Activated CD4-positive, alpha-beta T cell treated with anti-CD3 and anti-CD28 coated beads, Interleukin-2, amount 50 U/mL, for 16 hours (primary cell): ENCODE measurements around the gene OPRL1.

Experiments used
- DNase-seq: peaks from one replicate; pipeline ENCODE4 v3.0.0-alpha.2; 2020

The OPRL1 gene

DNA sequence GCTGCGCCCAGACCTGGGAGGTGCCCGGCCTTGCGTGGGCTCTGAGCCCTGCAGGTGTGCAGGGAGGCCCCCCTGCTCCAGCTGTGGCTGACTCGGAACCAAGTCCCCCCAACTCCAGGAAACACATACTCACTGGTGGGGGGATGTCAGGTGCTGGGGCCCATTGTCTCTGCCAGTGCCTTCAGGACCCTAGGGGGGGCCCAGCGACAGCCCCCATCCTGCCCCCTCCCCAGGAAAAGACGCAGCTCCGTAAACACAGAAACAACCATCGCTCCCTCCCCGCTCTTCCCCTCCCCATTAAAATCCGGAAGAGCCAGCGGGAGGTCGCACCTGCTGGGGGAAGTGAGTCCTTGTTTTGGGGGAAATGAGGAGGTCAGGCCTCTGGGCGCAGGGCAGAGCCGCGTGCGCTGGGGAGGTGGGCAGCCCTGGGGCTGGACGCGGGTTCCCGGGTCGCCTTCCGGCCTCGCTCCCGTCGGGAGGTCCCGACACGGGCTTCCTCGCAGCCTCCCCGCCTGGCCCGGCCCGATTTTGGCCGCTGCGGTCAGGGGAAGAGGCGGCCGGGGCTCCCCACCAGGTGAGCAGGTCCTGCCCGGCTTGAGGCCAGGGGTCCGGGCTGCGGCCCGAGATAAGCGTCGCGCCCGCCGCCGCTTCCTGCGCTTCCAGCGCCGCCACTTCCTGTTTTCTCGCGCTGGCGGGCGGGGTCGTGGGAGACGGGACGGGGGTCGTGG, 37.7 kb upstream of the OPRL1 start:
- DNase-seq = no peak

DNA sequence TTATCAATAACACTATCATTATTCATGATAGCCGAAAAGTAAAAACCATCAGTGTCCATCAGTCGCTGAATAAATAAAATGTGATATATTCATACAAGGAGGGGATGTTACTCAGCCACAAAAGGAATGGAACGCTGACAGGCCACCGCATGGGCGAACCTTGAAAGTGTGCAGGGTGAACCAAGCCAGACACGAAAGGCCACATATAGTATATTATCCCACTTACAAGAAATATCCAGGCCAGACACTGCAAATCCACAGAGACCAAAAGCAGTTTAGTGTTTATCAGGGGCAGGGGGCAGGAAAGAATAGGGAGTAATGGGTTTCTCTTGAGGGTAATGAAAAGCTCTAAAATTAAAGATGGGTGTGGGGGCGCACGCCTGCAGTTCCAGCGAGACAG, 36.1 kb upstream of the OPRL1 start:
- no peak for DNase-seq

DNA sequence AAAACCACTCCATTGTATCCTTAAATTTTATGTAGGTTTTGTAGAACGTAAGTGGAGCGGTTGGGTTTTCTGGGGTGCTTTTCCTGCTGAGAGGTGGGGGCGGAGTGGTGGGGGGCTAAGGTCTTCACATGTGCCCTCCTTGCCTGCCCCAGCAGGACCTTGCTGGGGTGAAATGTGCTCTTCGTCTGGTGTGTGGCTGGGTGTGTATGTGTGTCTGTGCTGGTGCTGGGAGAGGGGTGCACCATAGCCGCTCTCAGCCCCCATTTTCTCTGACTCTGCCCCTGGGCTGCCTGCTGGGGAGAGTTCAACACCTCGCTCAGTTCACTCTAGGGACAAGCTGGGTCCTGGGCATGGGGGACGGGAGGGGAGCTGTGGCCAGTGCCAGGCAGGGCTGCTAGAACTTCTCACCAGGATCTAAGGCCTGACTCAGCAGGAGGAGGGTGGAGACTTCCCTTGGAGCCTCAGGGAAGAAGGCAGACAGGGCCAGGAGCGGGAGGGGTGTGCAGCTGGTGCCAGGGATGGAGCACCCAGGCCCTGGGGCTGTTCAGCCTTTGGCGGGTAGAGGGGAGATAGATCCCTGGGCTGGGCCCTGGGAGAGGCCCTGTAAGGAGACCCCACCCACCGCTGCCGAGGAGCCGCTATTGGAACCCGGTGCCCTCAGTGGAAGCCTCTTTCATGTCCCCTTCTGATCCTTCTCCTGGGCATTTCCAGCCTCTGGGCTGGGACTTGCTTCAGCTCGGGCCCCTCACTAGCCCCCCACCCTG, 35.2 kb upstream of the OPRL1 start:
- no peak for DNase-seq

DNA sequence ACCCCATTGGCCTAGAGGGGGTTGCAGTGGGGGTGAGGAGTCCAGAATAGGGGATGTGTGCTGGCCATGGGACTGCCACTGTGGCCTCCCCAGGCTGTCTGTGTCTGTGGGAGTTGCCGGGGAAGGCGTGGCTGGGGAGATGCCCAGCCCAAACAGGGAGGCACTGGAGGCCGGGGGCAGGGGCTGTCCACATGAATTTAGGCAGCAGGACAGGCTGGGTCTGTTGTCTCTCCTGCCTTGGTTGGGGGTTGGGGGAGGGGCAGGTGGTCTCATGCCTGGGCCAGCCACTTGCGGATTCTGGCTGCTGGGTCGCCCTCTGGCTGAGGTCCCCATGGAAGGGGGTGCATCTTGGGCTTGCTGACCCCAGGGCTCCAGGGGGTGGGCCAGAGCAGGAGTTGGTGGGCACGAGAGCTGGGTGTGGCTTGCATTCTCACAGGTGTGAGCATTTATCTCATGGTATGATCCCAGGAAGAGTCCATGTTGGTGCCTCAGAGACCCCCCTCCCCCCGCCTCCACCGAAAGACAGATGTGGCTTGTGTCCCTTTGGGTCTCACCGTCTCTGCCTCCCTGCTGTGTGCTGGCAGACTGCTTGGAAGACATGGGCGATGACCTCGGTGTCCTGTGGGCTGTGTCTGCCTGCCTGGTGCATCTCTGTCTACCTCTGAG, 34.4 kb upstream of the OPRL1 start:
- no peak for DNase-seq

DNA sequence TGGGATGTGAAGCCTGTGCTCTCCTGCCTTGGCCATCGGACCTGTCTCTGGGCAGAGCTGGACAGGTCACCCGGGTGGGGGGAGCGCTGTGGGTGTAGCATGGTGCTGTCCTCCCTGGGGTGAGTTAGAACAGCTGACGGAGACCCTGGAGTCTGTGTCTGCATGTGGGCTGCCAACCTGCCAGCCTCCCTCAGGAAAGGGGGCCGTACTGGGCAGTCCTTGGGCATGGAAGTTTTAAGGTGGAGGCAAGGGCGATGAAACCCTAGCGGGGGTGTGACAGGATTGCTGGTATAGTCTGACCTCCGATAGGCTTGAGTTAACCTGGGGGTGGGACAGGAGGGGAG, 32.9 kb upstream of the OPRL1 start:
- no peak for DNase-seq

DNA sequence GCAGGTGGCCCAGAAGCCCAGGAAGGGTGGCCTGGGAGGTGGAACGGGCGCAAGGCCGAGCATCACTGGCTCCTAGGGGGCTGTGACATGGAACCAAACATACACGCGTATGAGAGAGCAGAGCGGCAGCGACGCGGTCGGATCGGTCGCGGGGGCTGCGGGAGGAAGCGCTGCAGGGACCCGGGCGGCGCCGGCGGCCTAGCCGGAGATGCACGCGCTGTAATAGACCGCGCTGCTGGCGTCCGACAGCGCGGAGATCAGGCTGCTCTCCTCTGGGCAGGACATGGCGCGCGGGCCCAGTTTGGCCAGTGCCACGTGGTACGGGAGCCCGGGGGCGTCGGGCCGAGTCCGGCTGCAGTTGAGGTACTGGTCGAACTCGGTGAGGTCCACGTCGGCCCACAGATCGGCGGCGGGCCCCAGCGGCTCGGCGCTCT, 31.9 kb upstream of the OPRL1 start:
- no peak for DNase-seq

DNA sequence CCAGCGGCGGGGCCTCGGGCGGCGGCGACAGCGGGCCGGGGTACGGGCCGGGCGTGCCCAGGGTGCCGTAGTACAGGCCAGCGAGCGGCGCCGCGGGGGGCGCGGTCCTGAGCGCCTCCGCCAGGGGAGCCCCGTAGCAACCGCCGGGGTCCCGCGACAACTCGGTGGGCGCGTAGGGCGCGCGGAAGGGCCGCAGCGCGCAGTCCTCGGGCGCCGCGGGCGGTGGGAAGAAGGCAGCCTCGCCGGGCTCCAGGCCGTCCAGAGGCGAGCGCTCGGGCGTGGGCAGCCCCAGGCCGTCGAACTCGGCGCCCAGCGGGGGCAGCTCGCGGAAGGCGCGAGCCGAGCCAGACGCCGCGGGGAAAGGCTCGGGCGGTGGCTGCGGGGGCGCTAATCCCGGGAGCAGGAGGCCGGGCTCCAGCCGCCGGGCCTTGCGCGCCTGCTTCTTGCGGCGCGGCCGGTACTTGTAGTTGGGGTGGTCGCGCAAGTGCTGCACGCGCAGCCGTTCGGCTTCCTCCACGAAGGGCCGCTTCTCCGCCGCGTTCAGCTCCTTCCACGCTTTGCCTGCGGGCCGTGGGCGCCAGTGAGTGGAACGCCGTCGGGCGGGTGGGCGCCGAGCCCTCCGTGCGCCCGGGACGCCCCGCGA, 31.4 kb upstream of the OPRL1 start:
- no peak for DNase-seq

DNA sequence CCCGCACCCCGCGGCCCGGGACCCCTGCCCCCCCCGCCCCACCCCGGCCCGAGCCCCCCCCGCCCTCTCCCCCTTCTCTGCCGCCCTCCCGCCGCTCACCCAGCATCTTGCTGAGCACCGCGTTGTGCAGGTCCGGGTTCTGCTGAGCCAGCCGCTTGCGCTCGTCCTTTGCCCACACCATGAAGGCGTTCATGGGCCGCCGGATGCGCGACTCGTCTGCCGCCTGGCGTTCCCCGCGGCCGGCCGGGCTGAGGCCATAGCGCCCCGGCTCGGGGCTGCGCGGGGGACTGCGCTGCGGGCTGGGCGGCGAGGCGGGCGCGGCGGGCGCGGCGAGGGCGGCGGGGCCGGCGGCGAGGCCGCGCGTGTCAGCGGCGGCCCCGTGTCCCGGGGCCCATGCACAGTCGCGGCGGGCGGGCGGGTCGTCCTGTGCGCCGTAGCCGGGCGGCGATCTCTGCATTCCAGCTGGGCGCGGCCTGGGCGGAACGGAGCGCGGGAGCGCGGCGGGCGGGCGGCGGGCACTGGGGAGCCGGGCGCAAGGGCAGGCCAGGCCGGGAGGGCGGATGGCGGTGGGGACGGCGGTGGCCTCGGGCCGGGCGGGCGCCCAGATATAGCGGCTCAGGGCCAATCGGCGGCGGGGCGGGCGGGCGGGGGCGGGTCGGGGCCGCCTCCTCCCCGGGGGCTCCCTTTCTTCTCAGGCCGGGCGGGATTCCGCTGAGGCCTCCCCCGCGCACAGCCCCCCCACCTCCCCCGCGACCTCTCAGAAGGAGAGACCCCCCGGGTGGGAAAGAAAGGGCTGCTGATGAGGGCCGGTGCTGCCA, 30.6 kb upstream of the OPRL1 start, which contains the start of gene SOX18:
SOX18 (minus strand) TSS at position 580 of the 818 bp plus-strand sequence; CDS start at position 457, 123 bp downstream.
- peak; percentile 45 for DNase-seq

DNA sequence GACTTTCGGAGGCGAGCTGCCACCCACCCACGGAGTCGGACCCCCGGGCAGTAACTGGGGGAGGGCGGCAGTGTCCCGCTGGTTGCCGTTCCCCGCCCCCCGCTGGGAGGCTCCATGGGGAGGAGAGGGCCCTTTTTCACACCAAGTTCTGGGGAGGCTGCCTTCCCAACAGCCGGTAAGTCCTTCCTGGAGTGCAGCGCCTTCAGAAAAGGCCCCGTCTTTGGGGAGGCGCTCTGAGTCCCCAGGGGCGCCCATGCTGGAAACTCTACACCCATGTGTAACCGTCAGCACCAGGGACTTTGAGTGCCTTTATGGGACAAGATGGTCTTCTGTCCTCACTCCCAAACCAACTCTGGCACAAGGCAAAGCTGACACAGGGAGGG, 30.0 kb upstream of the OPRL1 start:
- DNase-seq = no peak

DNA sequence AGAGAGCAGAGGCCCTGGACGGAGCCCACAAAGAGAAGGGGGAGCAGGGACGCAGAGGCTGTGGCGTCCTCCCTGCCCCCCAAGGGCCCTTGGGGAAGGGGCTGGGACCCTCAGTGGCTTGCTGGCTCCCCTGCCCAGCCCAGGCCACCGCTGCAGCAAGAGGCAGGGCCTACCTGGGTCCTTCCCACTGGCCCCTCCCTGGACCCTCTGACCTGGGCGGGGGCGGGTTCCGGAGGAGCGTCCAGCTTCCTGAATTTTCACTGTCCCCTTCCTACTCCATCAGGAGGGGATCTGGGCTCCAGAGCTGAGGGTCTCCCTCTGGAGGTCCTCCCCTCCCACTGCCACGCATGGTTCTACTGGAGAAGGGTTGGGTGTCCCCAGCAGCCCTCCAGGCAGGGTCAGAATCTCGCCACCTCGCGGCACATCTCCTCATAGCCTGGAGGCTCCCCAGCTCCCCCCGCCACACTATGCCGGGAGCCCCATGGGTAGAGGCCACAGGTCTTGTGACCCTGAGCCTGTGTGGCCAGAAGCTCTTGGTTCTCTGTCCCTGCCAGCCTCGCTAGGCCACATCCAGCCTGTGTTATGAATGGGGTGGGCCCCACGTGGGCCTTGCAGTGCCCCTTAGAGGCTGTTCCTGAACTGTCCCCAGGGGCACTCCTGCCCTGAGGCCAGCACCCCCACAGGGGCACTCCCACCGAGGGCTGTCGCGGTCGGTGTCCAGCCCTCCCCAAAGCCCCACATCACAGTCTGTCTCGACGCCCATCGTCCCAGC, 29.4 kb upstream of the OPRL1 start:
- no peak for DNase-seq

DNA sequence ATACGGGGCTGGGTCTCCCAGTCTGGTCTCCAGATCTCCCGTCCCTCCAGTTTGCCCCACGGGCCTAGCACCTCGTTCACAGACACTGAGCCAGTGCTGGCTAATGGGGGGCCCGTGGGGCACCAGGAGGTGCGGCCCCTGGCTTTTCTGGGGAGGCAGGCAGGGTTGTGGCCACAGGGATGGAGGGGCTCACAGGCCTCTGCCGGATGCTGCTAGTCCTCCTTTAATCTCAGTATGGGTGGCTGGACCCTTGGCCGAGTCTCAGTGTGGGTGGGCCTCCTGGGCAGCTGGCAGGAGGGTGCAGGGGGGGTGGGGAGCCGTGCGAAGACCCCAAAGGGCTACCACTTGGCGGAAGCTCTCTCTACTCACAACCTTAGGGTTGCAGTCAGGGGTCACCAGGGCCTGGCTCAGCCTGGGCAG, 28.8 kb upstream of the OPRL1 start:
- no peak for DNase-seq

DNA sequence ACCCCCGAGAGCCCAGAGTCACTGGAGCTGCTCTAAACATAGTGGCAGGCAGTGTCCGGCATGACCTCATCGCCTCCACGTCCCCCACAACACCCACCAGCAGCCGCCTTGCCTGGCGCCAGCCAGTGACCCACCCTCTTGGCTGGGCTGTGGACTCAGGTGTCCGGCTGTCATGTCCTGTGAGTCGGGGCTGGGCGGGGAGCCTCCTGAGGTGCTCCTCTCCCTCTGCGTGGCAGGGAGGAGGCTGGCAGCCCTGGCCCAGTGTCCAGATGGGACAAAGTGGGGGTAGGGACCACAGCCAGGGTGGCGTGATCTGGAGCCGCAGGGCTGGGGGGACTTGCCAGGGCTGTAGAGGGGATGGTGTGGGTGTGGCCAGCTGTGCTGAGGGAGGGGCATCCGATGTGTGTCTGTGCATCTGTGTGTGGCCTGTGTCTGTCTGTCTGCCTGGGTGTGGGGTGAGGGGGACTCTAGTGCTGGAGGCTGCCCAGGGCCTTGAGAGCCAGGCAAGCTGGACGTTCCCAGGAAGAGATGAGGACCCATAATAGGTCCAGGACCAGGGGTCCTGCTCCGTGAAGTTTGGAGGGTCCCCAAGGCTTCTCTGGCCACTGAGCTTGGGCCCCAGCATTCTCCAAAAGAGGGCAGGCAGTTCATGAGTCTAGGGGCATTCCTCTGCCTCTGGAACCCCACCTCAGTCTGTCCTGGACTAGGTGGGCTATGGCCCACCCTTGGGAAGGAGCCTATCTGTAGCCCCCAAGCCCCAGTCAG, 28.1 kb upstream of the OPRL1 start:
- DNase-seq = no peak

DNA sequence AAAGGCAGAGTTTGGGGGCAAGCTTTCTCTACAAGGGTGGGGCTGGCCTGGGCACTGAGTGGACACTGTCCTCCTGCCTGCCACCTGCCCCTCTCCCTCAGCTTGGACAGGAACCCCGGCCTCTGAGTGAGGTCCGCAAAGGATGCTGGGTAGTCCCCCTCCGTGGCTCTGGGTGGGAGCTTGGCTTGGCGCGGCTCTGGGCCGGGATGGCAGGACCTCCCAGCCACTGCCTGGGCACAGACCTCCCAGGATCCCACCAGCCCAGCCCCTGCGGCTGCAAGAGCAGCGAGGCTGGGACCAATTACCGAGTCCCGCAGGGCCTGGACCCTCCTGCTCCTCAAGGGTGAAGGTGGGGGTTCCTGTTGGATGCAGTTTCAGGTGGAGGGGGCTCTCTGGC, 27.6 kb upstream of the OPRL1 start:
- no peak for DNase-seq

DNA sequence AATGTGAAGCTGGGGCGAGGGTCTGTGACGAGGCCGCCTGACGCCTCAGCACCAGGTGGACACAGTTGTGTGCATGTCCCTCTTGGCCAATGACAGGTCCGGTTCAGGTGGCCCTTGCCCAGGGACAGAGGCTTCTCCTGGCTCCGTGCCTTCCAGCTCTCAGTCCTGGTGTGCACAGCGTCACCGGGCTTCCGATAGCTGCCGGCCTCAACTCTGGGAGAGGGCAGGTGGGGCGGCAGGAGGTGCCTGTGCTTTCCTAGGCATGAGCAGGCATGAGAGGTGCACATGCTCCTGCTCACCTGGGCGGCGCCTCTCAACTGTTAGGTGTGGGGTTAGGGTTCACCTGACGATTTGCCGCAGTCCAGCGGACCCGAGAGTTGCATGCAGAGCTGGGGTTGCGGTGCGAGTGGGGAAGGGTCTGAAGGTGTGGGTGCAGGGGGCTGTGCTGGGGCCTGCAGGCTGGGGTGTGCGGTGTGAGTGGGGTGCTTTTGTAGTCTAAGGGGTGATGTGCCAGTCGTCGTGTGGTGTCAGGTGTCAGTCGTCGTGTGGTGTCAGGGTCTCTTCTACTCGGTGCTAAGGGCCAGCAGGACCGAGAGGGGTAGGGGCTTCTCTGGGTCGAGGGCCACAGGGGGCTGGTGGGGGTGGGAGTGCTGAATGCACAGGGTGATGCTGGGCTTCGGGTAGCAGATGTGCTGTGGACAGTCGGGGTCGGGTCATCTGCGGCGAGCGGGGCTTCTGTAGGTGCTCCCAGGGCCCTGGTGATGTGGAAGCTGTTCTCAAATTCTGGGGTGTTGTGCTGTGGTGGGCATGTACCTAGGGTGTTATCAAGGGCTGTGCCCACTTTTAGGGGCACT, 26.7 kb upstream of the OPRL1 start:
- no peak for DNase-seq

DNA sequence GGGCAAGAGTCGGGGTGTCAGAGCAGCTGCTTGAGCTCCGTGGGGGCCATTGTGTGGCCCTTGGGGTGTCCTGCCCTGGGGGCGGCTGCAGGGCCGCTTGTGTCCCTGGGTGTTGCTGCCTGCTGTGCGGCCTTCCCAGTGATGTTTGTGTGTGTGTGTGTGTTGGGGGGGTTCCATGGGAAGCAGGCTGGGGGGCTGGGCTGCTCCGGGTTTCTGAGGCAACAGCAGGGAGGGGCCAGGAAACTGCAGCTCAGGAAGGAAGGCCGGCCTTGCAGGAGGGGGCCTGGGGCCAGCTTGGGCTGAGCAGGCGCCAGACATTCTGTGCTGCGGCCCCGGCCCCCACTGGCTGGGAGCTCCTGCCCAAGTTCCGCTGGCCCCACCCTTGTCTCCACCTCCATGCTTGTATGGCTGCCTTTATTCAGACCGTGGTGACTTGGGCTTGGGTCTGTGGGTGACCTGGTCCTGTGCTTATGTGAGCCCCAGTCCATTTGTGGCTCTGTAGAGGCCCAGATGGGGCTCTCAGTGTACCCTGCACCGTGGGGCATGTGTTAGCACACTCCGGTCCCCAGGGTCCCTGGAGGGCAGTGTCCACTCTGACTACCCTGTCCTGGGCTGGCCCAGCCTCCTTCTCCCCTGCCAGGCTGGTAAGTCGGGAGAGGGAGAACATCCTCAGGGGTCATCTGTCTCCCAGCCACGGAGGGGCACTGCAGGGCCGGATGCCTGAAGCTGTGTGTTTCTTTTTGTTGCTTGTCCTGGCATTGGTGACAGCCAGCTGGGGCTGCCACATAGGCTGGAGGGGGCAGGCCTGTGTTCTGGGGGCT, 25.8 kb upstream of the OPRL1 start:
- no peak for DNase-seq

DNA sequence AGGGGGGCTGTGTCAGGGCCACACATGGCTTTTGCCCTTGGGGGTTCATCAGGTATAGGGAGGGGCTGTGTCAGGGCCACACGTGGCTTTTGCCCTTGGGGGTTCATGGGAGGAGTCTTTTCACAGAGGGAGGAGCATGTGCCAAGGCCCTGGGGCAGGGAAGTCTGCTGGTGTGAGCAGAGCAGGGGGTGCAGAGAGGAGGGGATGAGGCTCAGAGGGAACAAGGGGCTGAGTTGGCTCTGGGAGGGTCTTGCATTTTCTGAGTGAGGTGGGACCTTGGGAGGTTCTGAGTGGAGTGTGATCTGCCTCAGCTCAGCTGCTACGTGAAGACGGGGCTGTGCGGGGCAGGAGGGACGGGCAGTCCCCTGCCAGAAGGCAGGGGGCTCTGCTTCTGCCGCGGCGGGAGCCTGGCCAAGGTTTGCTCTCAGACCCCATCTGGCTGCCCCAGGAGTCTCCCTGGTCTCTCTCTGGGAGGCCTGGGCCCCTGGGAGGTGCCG, 24.4 kb upstream of the OPRL1 start:
- no peak for DNase-seq

DNA sequence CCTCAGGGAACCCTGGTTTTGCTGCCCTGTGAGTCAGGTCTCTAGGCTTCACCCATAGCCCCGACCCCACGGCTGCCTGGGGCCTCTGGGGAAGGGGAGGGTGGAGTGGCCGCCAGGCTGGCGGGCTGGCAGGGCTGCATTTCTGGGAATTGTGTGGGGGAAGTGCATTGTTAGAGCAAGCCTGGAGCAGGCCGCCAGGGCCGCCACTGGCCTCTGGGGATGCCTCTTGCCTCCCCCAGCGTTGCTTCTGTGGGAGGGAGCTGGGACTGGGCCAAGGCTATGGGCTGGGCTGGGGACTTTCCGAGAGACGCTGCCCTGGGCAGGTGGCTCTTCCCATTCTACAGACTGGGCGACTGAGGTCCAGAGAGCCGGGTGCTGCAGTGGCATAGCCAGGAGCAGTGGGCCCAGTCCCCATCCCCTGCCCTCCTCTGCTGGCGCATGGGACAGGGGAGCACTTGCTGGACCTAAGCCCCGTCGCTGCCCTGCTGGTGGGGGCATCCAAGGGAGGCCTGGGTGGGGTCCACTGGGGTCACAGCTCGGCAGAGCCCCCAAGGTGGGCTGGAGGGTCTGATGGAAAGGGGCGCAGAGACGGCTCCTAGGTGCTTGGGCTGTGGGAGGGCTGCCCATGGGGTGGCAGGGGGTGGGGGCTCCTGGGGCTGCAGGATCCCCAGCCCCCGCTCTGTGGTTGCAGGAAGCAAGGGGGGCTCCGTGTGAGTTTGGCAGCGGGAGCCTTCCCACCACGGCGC, 23.8 kb upstream of the OPRL1 start:
- no peak for DNase-seq

DNA sequence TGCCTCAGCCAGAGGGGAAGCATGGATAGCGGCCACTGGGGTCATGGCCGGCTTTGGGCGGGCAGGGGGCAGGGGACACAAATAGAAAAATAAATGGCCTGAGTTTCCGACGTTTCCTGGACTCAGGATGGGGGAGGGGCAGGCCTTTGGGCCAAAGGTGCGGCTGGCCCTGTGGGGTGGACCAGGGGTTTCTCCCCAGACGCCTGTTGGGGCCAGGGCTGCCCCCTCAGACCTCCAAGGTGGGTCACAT, 23.3 kb upstream of the OPRL1 start:
- no peak for DNase-seq
